ENCODE results near the gene PIP4P1. TPM values are rescaled to one million over a fixed set of nuclear protein-coding genes. Genes with fewer than 3 reads are reported as not detected.

PIP4P1 gene
- total and polyA plus RNA-seq, 9 of the 15 experiments (the other 6 are each of a cell fraction or from before 2014, with no cell fraction given), result 5.3 to 20.9 (median 10.7) TPM

GRCh38 chr14:20455355-20456300 lies 5.6 kb downstream of the PIP4P1 start (continued):
- TF ChIP-seq, protein P1, sequence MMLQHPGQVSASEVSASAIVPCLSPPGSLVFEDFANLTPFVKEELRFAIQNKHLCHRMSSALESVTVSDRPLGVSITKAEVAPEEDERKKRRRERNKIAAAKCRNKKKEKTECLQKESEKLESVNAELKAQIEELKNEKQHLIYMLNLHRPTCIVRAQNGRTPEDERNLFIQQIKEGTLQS (IDR thresholded peaks at IDR 0.05), result 0 out of 2 replicates have a peak, but pooled peaks have one; percentile 23
- TF ChIP-seq, protein P1 (CRISPR knock-in tag; conservative IDR thresholded peaks at IDR 0.05), result no peak

- POLR2A ChIA-PET, result interaction anchor here (0.5 to 3.1 kb wide), 19 partner anchors 7 to 191 kb away, joined by 3 to 29 read pairs (median 3); partner anchors contain the start of genes PARP2 and PNP
- TF ChIP-seq, protein P2, sequence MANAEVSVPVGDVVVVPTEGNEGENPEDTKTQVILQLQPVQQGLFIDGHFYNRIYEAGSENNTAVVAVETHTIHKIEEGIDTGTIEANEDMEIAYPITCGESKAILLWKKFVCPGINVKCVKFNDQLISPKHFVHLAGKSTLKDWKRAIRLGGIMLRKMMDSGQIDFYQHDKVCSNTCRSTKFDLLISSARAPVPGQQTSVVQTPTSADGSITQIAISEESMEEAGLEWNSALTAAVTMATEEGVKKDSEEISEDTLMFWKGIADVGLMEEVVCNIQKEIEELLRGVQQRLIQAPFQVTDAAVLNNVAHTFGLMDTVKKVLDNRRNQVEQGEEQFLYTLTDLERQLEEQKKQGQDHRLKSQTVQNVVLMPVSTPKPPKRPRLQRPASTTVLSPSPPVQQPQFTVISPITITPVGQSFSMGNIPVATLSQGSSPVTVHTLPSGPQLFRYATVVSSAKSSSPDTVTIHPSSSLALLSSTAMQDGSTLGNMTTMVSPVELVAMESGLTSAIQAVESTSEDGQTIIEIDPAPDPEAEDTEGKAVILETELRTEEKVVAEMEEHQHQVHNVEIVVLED (CRISPR knock-in tag; IDR thresholded peaks at IDR 0.05), result peak; percentile 58
- TF ChIP-seq ZNF583 (CRISPR knock-in tag; IDR thresholded peaks at IDR 0.05) (0 out of 2 replicates have a peak, but pooled peaks have one; percentile 61), DDX20 (tag; IDR thresholded peaks at IDR 0.05; ENCODE audit: low read depth) (no peak), TRIM28 (IDR thresholded peaks at IDR 0.05) (no peak)
Observed at GRCh38 chr14:20454516-20455354, 6.5 kb downstream of the PIP4P1 start, which contains the start of the genes APEX1 and OSGEP. TSS of gene APEX1 (plus strand) at chr14:20455226. CDS start at chr14:20455646, 420 bp downstream. TSS of gene OSGEP (minus strand) at chr14:20454812. CDS start at chr14:20454683, 129 bp downstream.

More at GRCh38 chr14:20454516-20455354, 6.5 kb downstream of the PIP4P1 start, which contains the start of the genes APEX1 and OSGEP:
- H3K27ac ChIP-seq (ENCODE audit: extremely low read depth, low read depth, low read length), result peak within 1 kb of the TSS; percentile 99
- intact Hi-C loops (cut with micrococcal nuclease), result loop anchor here (1.0 to 5.0 kb wide), 2 partner anchors 41 to 153 kb away; partner anchors contain the start of gene TEP1
- CTCF ChIA-PET (ENCODE audit: low intra/inter-chr PET ratio), result no interaction called here
- H3K36me3 ChIP-seq (ENCODE audit: control insufficient read depth, insufficient read depth, low read length), result peaks cover 65% of the 10 kb centered on the region
- no peaks in the 10 kb centered on the region for H3K27me3 ChIP-seq (ENCODE audit: control insufficient read depth in 2 of 2, insufficient read depth in 2 of 2, low read length in 2 of 2)
- H3K4me2 ChIP-seq (ENCODE audit: insufficient read depth, low read length), result peak within 1 kb of the TSS; percentile 91
- DNase-seq (ENCODE audit: extremely low read depth in 1 of 4, low spot score in 3 of 4) (peak; percentile 92 to 98 (median 96)), ATAC-seq (peak; percentile 90), FAIRE-seq (peak; percentile 100)
- peak within 1 kb of the TSS; percentile 78 for H3K4me3 ChIP-seq
- BruUV-seq (replicated peaks), result no TSS peak
- peak within 1 kb of the TSS; percentile 95 to 98 for H3K9ac ChIP-seq (ENCODE audit: insufficient read depth in 1 of 2, low read depth in 2 of 2, low read length in 2 of 2)
- H4K20me1 ChIP-seq (replicated peaks; ENCODE audit: control insufficient read depth, insufficient read depth, low read length), result no peaks in the 10 kb centered on the region
- H2AFZ ChIP-seq (ENCODE audit: low read depth, low read length), result peak within 1 kb of the TSS; percentile 96
- H3K9me1 ChIP-seq (ENCODE audit: control insufficient read depth, insufficient read depth, low read length), result no peaks in the 10 kb centered on the region
- in situ Hi-C loops (cut with MboI), result no loop called here
- no peaks in the 10 kb centered on the region for H3K9me3 ChIP-seq (replicated peaks; ENCODE audit: control insufficient read depth, insufficient read depth, low read depth, low read length)
- H3K79me2 ChIP-seq (ENCODE audit: control insufficient read depth, insufficient read depth, low read length), result peaks cover 61% of the 10 kb centered on the region
- H3K4me1 ChIP-seq (replicated peaks in 1 of 2; ENCODE audit: control insufficient read depth in 2 of 2, insufficient read depth in 2 of 2, low read length in 2 of 2), result peaks cover 15 to 18% of the 10 kb centered on the region in 2 experiments; a peak in 4 of 5 replicates
- WGBS (ENCODE audit: insufficient coverage, low coverage, missing lambda C conversion rate), result 1% methylated on average over 43 of the region's 56 CpGs
